Glutamatergic neuron (in vitro differentiated cells): ENCODE data around the gene PCDHA9. TPM values are rescaled to one million over a fixed set of nuclear protein-coding genes. Genes with fewer than 3 reads are reported as not detected.
"Not testable (repeated sequence)": the region's sequence is repeated elsewhere in the genome, so short reads cannot be mapped to it uniquely, and the experiment has no call there.

ENCODE experiments used
- DNase-seq: peaks from one replicate; pipeline ENCODE4 v3.0.0; 2022
- H3K27ac Mint-ChIP-seq: one replicate; pipeline ENCODE4 v1.8.0; 2020; ENCODE audit warnings: mild to moderate bottlenecking, mixed read lengths, inconsistent platforms; ENCODE audit not compliant: unreplicated experiment
- H3K27me3 Mint-ChIP-seq: one replicate; pipeline ENCODE4 v1.8.0; 2020; ENCODE audit warnings: mild to moderate bottlenecking, moderate library complexity, mixed read lengths, inconsistent platforms; ENCODE audit not compliant: unreplicated experiment
- H3K36me3 Mint-ChIP-seq: one replicate; pipeline ENCODE4 v1.8.0; 2020; ENCODE audit warnings: mild to moderate bottlenecking, mixed read lengths, inconsistent platforms; ENCODE audit not compliant: unreplicated experiment
- H3K4me1 Mint-ChIP-seq: one replicate; pipeline ENCODE4 v1.8.0; 2020; ENCODE audit warnings: mild to moderate bottlenecking, low read depth, mixed read lengths, inconsistent platforms; ENCODE audit not compliant: unreplicated experiment
- H3K4me3 Mint-ChIP-seq: one replicate; pipeline ENCODE4 v1.8.0; 2020; ENCODE audit warnings: mild to moderate bottlenecking, mixed read lengths, inconsistent platforms; ENCODE audit not compliant: unreplicated experiment
- H3K9me3 Mint-ChIP-seq: one replicate; pipeline ENCODE4 v1.8.0; 2020; ENCODE audit warnings: mild to moderate bottlenecking, moderate library complexity, mixed read lengths, inconsistent platforms; ENCODE audit not compliant: unreplicated experiment
- CTCF ChIP-seq: fragments of 200-600 bp; sonication (generic); IDR thresholded peaks from one replicate; pipeline ENCODE4 v1.5.0; 2021; ENCODE audit not compliant: partially characterized antibody, unreplicated experiment
- long read RNA-seq: library from polyadenylated mRNA; unstranded; transcript quantifications from one replicate; pipeline ENCODE4 v2.0.0, GENCODE V29; 2020; ENCODE audit not compliant: unreplicated experiment
- total RNA-seq: library from RNA; stranded (reverse); fragmentation: NEBNext Ultra II Directional; extraction: Animal tissue kit (Norgen Biotek cat#: 25700); gene quantifications from one replicate; pipeline ENCODE4 v1.2.1, GENCODE V29; 2021; ENCODE audit not compliant: unreplicated experiment

PCDHA9 gene
- total RNA-seq, result 18.9 TPM
- long read RNA-seq, full-length matches to known transcripts, result 2 of 3 reads
- long read RNA-seq, partial matches to known transcripts, result 0 of 3 reads
- long read RNA-seq, other reads (novel, unspliced or antisense), result 1 of 3 reads

- not testable (repeated sequence) for H3K4me1 Mint-ChIP-seq, DNase-seq, H3K27me3 Mint-ChIP-seq
- Mint-ChIP-seq H3K36me3 (peaks cover 34% of the 10 kb centered on the region), H3K27ac (peak within 1 kb of the TSS; percentile 91), H3K4me3 (peak within 1 kb of the TSS; percentile 91), H3K9me3 (peaks cover 10% of the 10 kb centered on the region)
Observed at GRCh38 chr5:140848139-140849102, at the start of gene PCDHA9. TSS of gene PCDHA9 (plus strand) at chr5:140848382. CDS start at chr5:140848496, 114 bp downstream.

GRCh38 chr5:140800816-140801493, 47.2 kb upstream of the PCDHA9 start, which contains the start of gene PCDHA3:
TSS of gene PCDHA3 (plus strand) at chr5:140801057.
- H3K36me3 Mint-ChIP-seq, result peaks cover 51% of the 10 kb centered on the region
- peak within 1 kb of the TSS; percentile 69 for H3K4me3 Mint-ChIP-seq
- DNase-seq, result no peak
- no peaks in the 10 kb centered on the region for H3K27me3 Mint-ChIP-seq
- H3K27ac Mint-ChIP-seq, result peak within 1 kb of the TSS; percentile 59
- H3K4me1 Mint-ChIP-seq, result peaks cover 4% of the 10 kb centered on the region
- H3K9me3 Mint-ChIP-seq, result peaks cover 22% of the 10 kb centered on the region
- TF ChIP-seq CTCF, result peak; percentile 16

GRCh38 chr5:140801494-140801841, 46.7 kb upstream of the PCDHA9 start:
- TF ChIP-seq CTCF, result no peak
- peaks cover 47% of the 10 kb centered on the region for H3K36me3 Mint-ChIP-seq
- no peak for DNase-seq
- H3K27ac Mint-ChIP-seq, result peak overlapping the region; percentile 59
- no peaks in the 10 kb centered on the region for H3K27me3 Mint-ChIP-seq
- peaks cover 5% of the 10 kb centered on the region for H3K4me1 Mint-ChIP-seq
- H3K9me3 Mint-ChIP-seq, result peaks cover 23% of the 10 kb centered on the region
- H3K4me3 Mint-ChIP-seq, result peak overlapping the region; percentile 69

- H3K36me3 Mint-ChIP-seq, result peaks cover 45% of the 10 kb centered on the region
- not testable (repeated sequence) for H3K27ac Mint-ChIP-seq, DNase-seq, H3K4me1 Mint-ChIP-seq, H3K27me3 Mint-ChIP-seq, H3K4me3 Mint-ChIP-seq
- H3K9me3 Mint-ChIP-seq, result peaks cover 28% of the 10 kb centered on the region
Observed at GRCh38 chr5:140802381-140802780, 45.8 kb upstream of the PCDHA9 start.

- Mint-ChIP-seq H3K36me3 (peaks cover 47% of the 10 kb centered on the region), H3K9me3 (peaks cover 32% of the 10 kb centered on the region), H3K4me1 (peaks cover 5% of the 10 kb centered on the region), H3K27me3 (no peaks in the 10 kb centered on the region), H3K27ac (no peak overlapping the region), H3K4me3 (no peak overlapping the region)
- no peak for TF ChIP-seq CTCF
- DNase-seq, result no peak
Observed at GRCh38 chr5:140802781-140803271, 45.4 kb upstream of the PCDHA9 start.
